Smooth muscle cell of the umbilical artery (primary cell): ENCODE measurements around the gene EBLN1. TPM values are rescaled to one million over a fixed set of nuclear protein-coding genes. Genes with fewer than 3 reads are reported as not detected.

Experiments
- total RNA-seq: library from RNA; depleted of rRNA; stranded (reverse); fragments of >200 nt; gene quantifications from 2 replicates; pipeline ENCODE4 v1.2.3, GENCODE V29; 2014

EBLN1 gene
- not detected in 2 replicates for total RNA-seq

GRCh38 chr10:22217842-22218241, at the start of gene EBLN1:
Gene EBLN1, minus strand, starts transcription at chr10:22218015. Its CDS starts 8,032 bp downstream, at chr10:22209983.

Other genes with a start within 250 kb of the EBLN1 start
- gene DNAJC1, start 214.3 kb downstream of the EBLN1 start, total RNA-seq, result 46.8 and 122 TPM in 2 replicates
- gene COMMD3, start 98.4 kb upstream of the EBLN1 start, total RNA-seq, result 33.1 and 62.7 TPM in 2 replicates
- 42.8 and 49.9 TPM in 2 replicates for gene BMI1, start 103.1 kb upstream of the EBLN1 start, total RNA-seq
- gene SPAG6, start 127.5 kb upstream of the EBLN1 start, total RNA-seq, result not detected in 2 replicates